Measurements from ENCODE around the gene LRRC4B.

LRRC4B gene

GRCh38 chr19:50478901-50479715, 89.1 kb downstream of the LRRC4B start:
- Histone ChIP-seq H3K36me3 (ENCODE audit: low read depth) (peaks cover 14% of the 10 kb centered on the region), H3K4me3 (ENCODE audit: severe bottlenecking) (no peak overlapping the region), H3K27me3 (ENCODE audit: insufficient read depth, poor library complexity, severe bottlenecking) (no peaks in the 10 kb centered on the region), H3K4me1 (ENCODE audit: insufficient read depth, poor library complexity, severe bottlenecking) (no peaks in the 10 kb centered on the region), H3K9me3 (ENCODE audit: severe bottlenecking) (no peaks in the 10 kb centered on the region), H3K27ac (ENCODE audit: poor library complexity, severe bottlenecking) (no peak overlapping the region)
- ATAC-seq (ENCODE audit: low read depth) (no peak), DNase-seq (ENCODE audit: low spot score) (no peak)
- TF ChIP-seq, protein P1, sequence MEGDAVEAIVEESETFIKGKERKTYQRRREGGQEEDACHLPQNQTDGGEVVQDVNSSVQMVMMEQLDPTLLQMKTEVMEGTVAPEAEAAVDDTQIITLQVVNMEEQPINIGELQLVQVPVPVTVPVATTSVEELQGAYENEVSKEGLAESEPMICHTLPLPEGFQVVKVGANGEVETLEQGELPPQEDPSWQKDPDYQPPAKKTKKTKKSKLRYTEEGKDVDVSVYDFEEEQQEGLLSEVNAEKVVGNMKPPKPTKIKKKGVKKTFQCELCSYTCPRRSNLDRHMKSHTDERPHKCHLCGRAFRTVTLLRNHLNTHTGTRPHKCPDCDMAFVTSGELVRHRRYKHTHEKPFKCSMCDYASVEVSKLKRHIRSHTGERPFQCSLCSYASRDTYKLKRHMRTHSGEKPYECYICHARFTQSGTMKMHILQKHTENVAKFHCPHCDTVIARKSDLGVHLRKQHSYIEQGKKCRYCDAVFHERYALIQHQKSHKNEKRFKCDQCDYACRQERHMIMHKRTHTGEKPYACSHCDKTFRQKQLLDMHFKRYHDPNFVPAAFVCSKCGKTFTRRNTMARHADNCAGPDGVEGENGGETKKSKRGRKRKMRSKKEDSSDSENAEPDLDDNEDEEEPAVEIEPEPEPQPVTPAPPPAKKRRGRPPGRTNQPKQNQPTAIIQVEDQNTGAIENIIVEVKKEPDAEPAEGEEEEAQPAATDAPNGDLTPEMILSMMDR (IDR thresholded peaks at IDR 0.05; ENCODE audit: poor library complexity, severe bottlenecking): peak; percentile 31

DNA sequence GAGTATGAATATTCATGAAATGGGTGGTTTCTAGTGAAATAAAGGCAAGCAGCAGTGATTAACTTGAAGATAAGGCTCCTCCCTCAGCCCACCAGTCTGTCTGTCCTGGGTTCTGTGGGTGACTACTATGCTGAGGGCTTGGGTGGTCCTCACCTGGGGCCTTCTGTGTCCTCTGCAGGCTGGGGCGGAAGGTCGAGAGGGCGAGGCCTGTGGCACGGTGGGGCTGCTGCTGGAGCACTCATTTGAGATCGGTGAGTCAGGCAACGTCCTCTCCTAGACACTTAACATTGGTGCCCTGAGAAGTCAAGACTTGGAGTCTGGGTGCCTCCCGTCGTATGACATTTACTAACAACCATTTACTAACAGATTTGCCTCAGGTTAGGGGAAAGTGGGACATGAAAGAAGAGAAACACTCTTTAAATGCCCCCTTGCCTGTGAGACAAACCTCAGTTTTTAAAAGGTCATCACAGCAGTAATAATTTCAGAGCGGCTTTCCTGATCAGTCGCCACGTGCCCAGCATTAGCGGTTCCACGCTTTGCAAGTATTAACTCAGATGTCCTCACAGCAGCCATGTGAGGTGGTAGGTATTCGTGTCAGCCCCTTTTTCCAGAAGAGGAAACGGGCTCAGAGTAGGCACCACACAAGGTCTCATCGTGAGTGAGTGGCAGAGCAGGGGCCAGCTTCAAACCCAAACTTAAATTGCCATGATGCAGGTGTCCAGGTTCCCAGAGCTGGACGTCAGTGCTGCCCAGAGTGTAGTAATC, 90.3 kb downstream of the LRRC4B start:
- DNase-seq (ENCODE audit: low spot score): no peak
- Histone ChIP-seq H3K9me3 (ENCODE audit: severe bottlenecking) (no peaks in the 10 kb centered on the region), H3K4me1 (ENCODE audit: insufficient read depth, poor library complexity, severe bottlenecking) (no peaks in the 10 kb centered on the region), H3K4me3 (ENCODE audit: severe bottlenecking) (no peak overlapping the region), H3K27ac (ENCODE audit: poor library complexity, severe bottlenecking) (no peak overlapping the region), H3K36me3 (ENCODE audit: low read depth) (peaks cover 14% of the 10 kb centered on the region), H3K27me3 (ENCODE audit: insufficient read depth, poor library complexity, severe bottlenecking) (no peaks in the 10 kb centered on the region)
- ATAC-seq (ENCODE audit: low read depth): no peak
- TF ChIP-seq, protein P1 (IDR thresholded peaks at IDR 0.05; ENCODE audit: poor library complexity, severe bottlenecking): no peak

DNA sequence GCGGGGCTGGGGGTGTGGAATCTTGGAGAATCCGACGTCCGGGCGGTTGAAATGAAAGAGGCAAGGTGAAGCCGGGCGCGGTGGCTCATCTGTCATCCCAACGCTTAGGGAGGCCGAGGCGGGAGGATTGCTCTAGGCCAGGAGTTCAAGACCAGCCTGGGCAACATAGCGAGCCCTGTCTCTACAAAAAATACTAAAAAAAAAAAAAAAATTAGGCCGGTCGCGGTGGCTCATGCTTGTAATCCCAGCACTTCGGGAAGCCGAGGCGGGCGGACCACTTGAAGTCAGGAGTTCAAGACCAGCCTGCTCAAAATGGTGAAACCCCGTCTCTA, 91.4 kb downstream of the LRRC4B start:
- Histone ChIP-seq H3K36me3 (ENCODE audit: low read depth) (peaks cover 14% of the 10 kb centered on the region), H3K27ac (ENCODE audit: poor library complexity, severe bottlenecking) (peak overlapping the region; percentile 35), H3K4me1 (ENCODE audit: insufficient read depth, poor library complexity, severe bottlenecking) (no peaks in the 10 kb centered on the region), H3K27me3 (ENCODE audit: insufficient read depth, poor library complexity, severe bottlenecking) (no peaks in the 10 kb centered on the region), H3K4me3 (ENCODE audit: severe bottlenecking) (peak overlapping the region; percentile 59), H3K9me3 (ENCODE audit: severe bottlenecking) (no peaks in the 10 kb centered on the region)
- ATAC-seq (ENCODE audit: low read depth) (no peak), DNase-seq (ENCODE audit: low spot score) (no peak)
- TF ChIP-seq, protein P1 (IDR thresholded peaks at IDR 0.05; ENCODE audit: poor library complexity, severe bottlenecking): no peak

GRCh38 chr19:50476224-50476906, 91.9 kb downstream of the LRRC4B start, which contains the start of the genes EMC10 and GARIN5A:
Gene EMC10, plus strand, starts transcription at chr19:50476507. Its CDS starts 38 bp downstream, at chr19:50476545.
Gene GARIN5A, minus strand, starts transcription at chr19:50476848. Its CDS starts 460 bp downstream, at chr19:50476388.
- Histone ChIP-seq H3K27me3 (ENCODE audit: insufficient read depth, poor library complexity, severe bottlenecking) (no peaks in the 10 kb centered on the region), H3K9me3 (ENCODE audit: severe bottlenecking) (no peaks in the 10 kb centered on the region), H3K4me3 (ENCODE audit: severe bottlenecking) (peak within 1 kb of the TSS; percentile 59), H3K36me3 (ENCODE audit: low read depth) (peaks cover 14% of the 10 kb centered on the region), H3K27ac (ENCODE audit: poor library complexity, severe bottlenecking) (peak within 1 kb of the TSS; percentile 35), H3K4me1 (ENCODE audit: insufficient read depth, poor library complexity, severe bottlenecking) (no peaks in the 10 kb centered on the region)
- ATAC-seq (ENCODE audit: low read depth) (peak; percentile 89), DNase-seq (ENCODE audit: low spot score) (peak; percentile 93)
- TF ChIP-seq, protein P1 (IDR thresholded peaks at IDR 0.05; ENCODE audit: poor library complexity, severe bottlenecking): no peak

Data from RWPE2 (cell line).